Dedifferentiated amniotic fluid mesenchymal stem cell (primary cell): ENCODE results near the gene CPEB3.
"Not testable (repeated sequence)": the region's sequence is repeated elsewhere in the genome, so short reads cannot be mapped to it uniquely, and the experiment has no call there.

Experiments used
- DNase-seq: peaks from one replicate; pipeline ENCODE4 v3.0.0-alpha.2; 2016; ENCODE audit errors: extremely low spot score

Gene CPEB3

GRCh38 chr10:92038949-92039348 lies 251.9 kb downstream of the CPEB3 start:
- no peak for DNase-seq

DNA sequence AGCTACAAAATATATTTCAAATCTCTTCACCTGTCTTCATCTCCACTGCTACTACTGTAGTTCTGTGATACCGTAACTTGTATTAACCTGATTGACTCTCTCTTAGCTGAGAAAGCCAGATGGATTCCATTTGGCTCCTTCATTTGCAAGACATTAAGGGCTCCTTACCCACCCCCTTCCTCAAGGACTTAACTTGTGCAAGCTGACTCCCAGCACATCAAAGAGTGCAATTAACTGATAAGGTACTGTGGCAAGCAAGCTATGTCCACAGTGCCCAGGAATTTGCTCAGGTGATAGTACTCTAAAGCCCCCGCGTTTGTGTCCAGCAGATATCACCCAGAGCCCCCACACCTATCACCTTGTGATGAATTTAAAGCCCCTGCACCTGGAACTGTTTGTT lies 257.8 kb downstream of the CPEB3 start:
- DNase-seq = not testable (repeated sequence)

DNA sequence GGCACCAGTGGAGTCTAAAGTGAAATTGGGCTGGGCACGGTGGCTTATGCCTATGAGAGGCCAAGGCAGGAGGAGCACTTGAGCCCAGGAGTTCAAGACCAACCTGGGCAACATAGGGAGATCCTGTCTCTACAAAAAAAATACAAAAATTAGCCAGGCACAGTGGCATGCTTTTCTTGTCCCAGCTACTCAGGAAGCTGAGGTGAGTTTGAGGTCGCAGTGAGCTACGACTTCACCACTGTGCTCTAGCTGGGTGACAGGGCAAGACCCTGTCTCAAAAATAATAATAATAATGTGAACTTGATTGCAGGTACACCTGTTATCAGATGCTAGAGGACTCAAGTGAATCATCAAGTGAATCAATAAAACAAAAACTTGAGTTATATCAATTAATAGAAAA lies 259.3 kb downstream of the CPEB3 start:
- no peak for DNase-seq

DNA sequence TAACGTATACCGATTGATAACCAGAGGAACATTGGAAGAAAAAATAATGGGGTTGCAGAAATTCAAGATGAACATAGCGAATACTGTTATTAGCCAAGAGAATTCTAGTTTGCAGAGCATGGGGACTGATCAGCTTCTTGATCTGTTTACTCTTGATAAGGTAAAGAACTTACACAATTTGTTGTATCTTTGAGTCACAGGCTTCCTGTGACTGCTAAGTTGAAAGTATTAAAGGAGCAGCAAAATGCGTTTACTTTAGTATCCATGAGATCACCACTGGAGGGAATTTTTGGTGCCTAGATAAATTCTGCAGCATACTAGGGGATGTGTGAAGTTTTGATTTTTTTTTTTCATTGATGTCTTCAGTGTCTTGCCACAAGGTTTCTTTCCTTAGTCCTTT lies 263.7 kb downstream of the CPEB3 start:
- no peak for DNase-seq

GRCh38 chr10:92025340-92025739 lies 265.5 kb downstream of the CPEB3 start:
- DNase-seq = not testable (repeated sequence)

DNA sequence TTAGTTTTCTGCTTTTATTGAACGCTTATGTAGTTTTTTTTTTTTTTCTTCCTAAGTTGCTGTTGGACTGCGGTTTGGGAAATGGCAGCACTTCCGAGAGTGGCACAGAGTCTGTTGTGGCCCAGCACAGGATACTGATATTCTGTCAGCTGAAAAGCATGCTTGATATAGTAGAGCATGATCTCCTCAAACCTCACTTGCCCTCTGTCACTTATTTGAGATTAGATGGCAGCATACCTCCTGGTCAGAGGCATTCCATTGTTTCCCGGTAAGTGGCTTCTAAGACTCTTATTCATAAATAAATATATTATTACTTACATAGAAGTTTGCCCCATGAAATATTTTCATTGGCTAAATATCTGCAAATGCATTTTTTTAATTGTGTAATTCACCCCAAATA lies 266.2 kb downstream of the CPEB3 start:
- DNase-seq = no peak

GRCh38 chr10:92014620-92015019 lies 276.3 kb downstream of the CPEB3 start:
- no peak for DNase-seq

DNA sequence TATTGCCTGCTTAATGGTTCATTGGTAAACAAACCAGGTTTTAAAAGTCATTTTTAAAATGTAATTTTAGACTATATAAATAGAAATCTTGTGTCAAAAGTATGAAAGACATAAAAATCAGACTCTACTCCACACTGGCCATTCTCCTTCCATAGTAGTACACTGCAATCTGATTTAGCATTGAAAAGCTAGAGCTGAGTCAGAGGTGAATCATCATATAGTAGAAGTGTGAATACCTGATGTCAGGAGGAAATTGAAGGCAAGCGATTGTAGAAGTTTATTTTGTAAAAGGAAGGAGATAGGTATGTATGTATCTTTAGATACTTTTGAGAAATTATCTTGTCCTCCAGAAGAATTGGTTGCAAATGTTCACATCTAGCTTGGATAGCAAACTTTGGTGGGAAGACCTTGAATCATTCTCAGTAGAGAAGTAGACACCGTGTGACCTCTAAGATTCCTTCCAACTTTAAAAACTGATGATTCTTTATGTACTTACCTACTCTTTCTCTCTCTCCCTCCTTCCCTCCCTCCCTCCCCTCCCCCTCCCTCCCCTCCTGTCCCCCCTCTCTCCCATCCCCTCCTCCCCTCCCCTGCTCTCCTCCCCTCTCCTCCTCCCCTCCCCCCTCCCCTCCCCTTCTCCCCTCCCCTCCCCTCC lies 279.2 kb downstream of the CPEB3 start:
- peak; percentile 20 for DNase-seq

- DNase-seq = no peak
These were observed 280.7 kb downstream of the CPEB3 start for GRCh38 chr10:92010047-92010735.

DNA sequence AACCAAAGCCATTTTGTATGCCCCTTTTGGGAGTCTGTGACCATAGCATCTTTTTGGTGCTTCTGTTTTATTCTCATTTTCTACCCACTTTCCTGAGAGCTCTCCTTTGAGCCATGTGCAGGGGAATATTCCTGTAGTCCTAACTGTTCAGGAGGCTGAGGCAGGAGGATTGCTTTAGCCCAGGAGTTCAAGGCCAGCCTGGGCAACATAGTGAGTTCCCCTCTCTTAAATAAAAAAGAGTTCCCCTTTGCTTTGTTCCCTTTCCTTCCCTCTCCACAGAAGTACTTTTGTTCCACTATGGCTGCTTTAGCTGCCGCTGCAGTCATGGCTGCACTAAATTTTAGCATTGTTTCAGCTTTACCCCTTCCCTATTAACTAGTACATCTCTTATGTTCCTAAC lies 281.4 kb downstream of the CPEB3 start:
- no peak for DNase-seq

- DNase-seq = no peak
These were observed 284.9 kb downstream of the CPEB3 start for GRCh38 chr10:92005978-92006377.

DNA sequence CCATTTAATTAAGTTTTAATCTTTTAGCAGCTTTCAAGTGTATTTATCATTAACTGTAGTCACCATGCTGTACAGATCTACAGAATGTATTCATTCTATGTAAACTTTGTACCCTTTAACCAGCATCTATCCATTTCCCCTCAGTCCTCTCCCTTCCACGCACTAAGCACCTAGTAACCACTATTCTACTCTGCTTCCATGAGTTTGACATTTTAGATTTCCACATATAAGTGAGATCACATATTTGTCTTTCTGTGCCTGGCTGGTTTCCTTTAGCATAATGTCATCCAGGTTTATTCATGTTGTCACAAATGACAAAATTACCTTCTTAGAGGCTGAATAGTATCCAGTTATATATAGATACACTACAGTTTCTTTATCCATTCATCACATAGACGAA lies 287.6 kb downstream of the CPEB3 start:
- DNase-seq = no peak

DNA sequence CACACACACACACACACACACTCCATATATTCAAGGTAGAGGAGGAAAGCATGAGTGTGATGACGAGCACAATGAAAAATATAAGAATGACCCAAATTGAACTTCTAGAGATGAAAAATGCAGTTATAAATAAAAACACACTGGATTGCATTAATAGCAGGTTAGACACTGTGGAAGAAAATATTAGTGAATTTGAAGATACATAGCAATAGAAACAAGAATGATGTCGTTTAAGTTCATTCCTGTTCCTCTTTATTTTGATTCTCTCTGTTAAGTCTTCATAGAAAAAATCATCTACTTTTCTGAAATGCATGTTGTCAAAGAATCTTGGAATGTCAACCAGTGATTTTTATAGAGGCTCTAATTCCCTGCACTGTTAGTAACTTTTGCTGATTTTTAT lies 288.9 kb downstream of the CPEB3 start:
- no peak for DNase-seq

GRCh38 chr10:92001581-92001980 lies 289.3 kb downstream of the CPEB3 start:
- DNase-seq = no peak
